GM23338 (cell line): Measurements from ENCODE around the gene CACNA2D4. TPM values are rescaled to one million over a fixed set of nuclear protein-coding genes. Genes with fewer than 3 reads are reported as not detected.

Experiments used
- ATAC-seq: fragments of 200-7000 bp; cut with Tn5 transposase; 3 replicates; pipeline ENCODE4 v1.9.1; 2020
- DNase-seq: peaks from one replicate; pipeline ENCODE4 v3.0.0-alpha.2; 2015; ENCODE audit warnings: low spot score
- H2AFZ ChIP-seq: fragments of 200-600 bp; sonication (generic); 2 replicates; pipeline ENCODE4 v1.8.0; 2016; ENCODE audit warnings: antibody characterized with exemption, mild to moderate bottlenecking, moderate library complexity
- H3F3A ChIP-seq: fragments of 200-600 bp; sonication (generic); replicated peaks from 2 replicates; pipeline ENCODE4 v1.8.0; 2017; ENCODE audit warnings: antibody characterized with exemption, mixed run types, low read depth
- H3K27ac ChIP-seq: fragments of 200-600 bp; sonication (generic); 2 replicates; pipeline ENCODE4 v1.6.1; 2016; ENCODE audit warnings: low read depth
- H3K27me3 ChIP-seq: fragments of 200-600 bp; sonication (generic); 2 replicates; pipeline ENCODE4 v1.8.0; 2016; ENCODE audit warnings: mild to moderate bottlenecking, mixed run types, moderate library complexity; ENCODE audit not compliant: insufficient read depth
- H3K36me3 ChIP-seq: fragments of 200-600 bp; sonication (generic); 2 replicates; pipeline ENCODE4 v1.8.0; 2016; ENCODE audit warnings: mild to moderate bottlenecking; ENCODE audit not compliant: insufficient read depth
- H3K4me1 ChIP-seq: fragments of 200-600 bp; sonication (generic); 2 replicates; pipeline ENCODE4 v1.8.0; 2016; ENCODE audit warnings: mild to moderate bottlenecking, moderate library complexity; ENCODE audit not compliant: insufficient read depth
- H3K4me2 ChIP-seq: fragments of 200-600 bp; sonication (generic); 2 replicates; pipeline ENCODE4 v1.7.1; 2017; ENCODE audit warnings: mixed run types
- H3K4me3 ChIP-seq: fragments of 200-600 bp; sonication (generic); 2 replicates; pipeline ENCODE4 v1.6.1; 2016; ENCODE audit warnings: mixed run types
- H3K79me2 ChIP-seq: fragments of 200-600 bp; sonication (generic); replicated peaks from 2 replicates; pipeline ENCODE4 v1.8.0; 2017; ENCODE audit warnings: mild to moderate bottlenecking; ENCODE audit not compliant: insufficient read depth
- H3K9me2 ChIP-seq: fragments of 200-600 bp; sonication (generic); 2 replicates; pipeline ENCODE4 v1.8.0; 2017; ENCODE audit not compliant: insufficient read depth
- H4K20me1 ChIP-seq: fragments of 200-600 bp; sonication (generic); replicated peaks from 2 replicates; pipeline ENCODE4 v1.8.0; 2017; ENCODE audit warnings: mild to moderate bottlenecking; ENCODE audit not compliant: insufficient read depth
- H3K27ac Mint-ChIP-seq: 2 replicates; pipeline ENCODE4 v1.8.0; 2020; ENCODE audit warnings: inconsistent platforms, mild to moderate bottlenecking, moderate library complexity, mixed read lengths
- H3K27me3 Mint-ChIP-seq: 3 replicates; pipeline ENCODE4 v1.8.0; 2022; ENCODE audit warnings: low read depth, mild to moderate bottlenecking, moderate library complexity, mixed read lengths, inconsistent platforms; ENCODE audit not compliant: insufficient read depth, poor library complexity
- H3K36me3 Mint-ChIP-seq: 3 replicates; pipeline ENCODE4 v1.8.0; 2021; ENCODE audit warnings: low read depth, mild to moderate bottlenecking, inconsistent platforms, moderate library complexity, mixed read lengths
- H3K4me1 Mint-ChIP-seq: 3 replicates; pipeline ENCODE4 v1.8.0; 2020; ENCODE audit warnings: mild to moderate bottlenecking, inconsistent platforms, mixed read lengths
- H3K4me3 Mint-ChIP-seq: 3 replicates; pipeline ENCODE4 v1.8.0; 2021; ENCODE audit warnings: moderate library complexity, mild to moderate bottlenecking, inconsistent platforms, mixed read lengths
- H3K9me3 Mint-ChIP-seq: 3 replicates; pipeline ENCODE4 v1.8.0; 2020; ENCODE audit warnings: moderate library complexity, mild to moderate bottlenecking, inconsistent platforms, mixed read lengths
- CREB1 ChIP-seq: fragments of 250-450 bp; sonication (Bioruptor Pico); IDR thresholded peaks from 2 replicates; pipeline ENCODE4 v1.5.0; 2020; ENCODE audit warnings: low read depth, mild to moderate bottlenecking, moderate library complexity
- CTCF ChIP-seq, 2 experiments: fragments of 200-600 bp in 1 of 2; sonication (generic) in 1 of 2; conservative IDR thresholded peaks; 2 replicates each; pipeline versions ENCODE4 v1.5.1 to v1.6.1; 2016 to 2017; ENCODE audit warnings: antibody characterized with exemption in 2 of 2, low read depth in 2 of 2, mild to moderate bottlenecking in 2 of 2, moderate library complexity in 1 of 2
- ETS1 ChIP-seq: IDR thresholded peaks from 2 replicates; pipeline ENCODE4 v1.6.1; 2016; ENCODE audit warnings: antibody characterized with exemption
- EZH2 ChIP-seq: fragments of 200-600 bp; sonication (generic); IDR thresholded peaks from one replicate; pipeline ENCODE4 v1.8.0; 2017; ENCODE audit warnings: antibody characterized with exemption, mild to moderate bottlenecking, low read depth; ENCODE audit not compliant: unreplicated experiment
- EZH2phosphoT487 ChIP-seq: fragments of 200-600 bp; sonication (generic); IDR thresholded peaks from one replicate; pipeline ENCODE4 v1.8.1; 2018; ENCODE audit warnings: antibody characterized with exemption; ENCODE audit not compliant: unreplicated experiment
- JUNB ChIP-seq: IDR thresholded peaks from one replicate; pipeline ENCODE4 v1.6.1; 2016; ENCODE audit warnings: antibody characterized with exemption; ENCODE audit not compliant: unreplicated experiment
- NANOG ChIP-seq: IDR thresholded peaks from 2 replicates; pipeline ENCODE4 v1.6.1; 2016; ENCODE audit warnings: antibody characterized with exemption, borderline replicate concordance
- POLR2AphosphoS5 ChIP-seq: IDR thresholded peaks from 2 replicates; pipeline ENCODE4 v1.6.1; 2016; ENCODE audit warnings: antibody characterized with exemption, low read depth
- REST ChIP-seq: IDR thresholded peaks from one replicate; pipeline ENCODE4 v1.6.1; 2018; ENCODE audit warnings: antibody characterized with exemption; ENCODE audit not compliant: unreplicated experiment
- STAT1 ChIP-seq: IDR thresholded peaks from one replicate; pipeline ENCODE4 v1.6.1; 2016; ENCODE audit warnings: antibody characterized with exemption; ENCODE audit not compliant: unreplicated experiment
- ZNF114 ChIP-seq: fragments of 250-450 bp; sonication (Bioruptor Pico); IDR thresholded peaks from 2 replicates; pipeline ENCODE4 v1.5.0; 2020; ENCODE audit warnings: mild to moderate bottlenecking, moderate library complexity
- ZNF331 ChIP-seq: fragments of 250-450 bp; sonication (Bioruptor Pico); IDR thresholded peaks from 2 replicates; pipeline ENCODE4 v1.5.0; 2020; ENCODE audit warnings: low read depth, mild to moderate bottlenecking, moderate library complexity
- polyA plus RNA-seq: library from polyadenylated mRNA; unstranded; fragments of >200 nt; fragmentation: Nextera tagmentation; extraction: Ambion mirVana; gene quantifications from 2 replicates; pipeline ENCODE4 v1.2.1, GENCODE V29; 2016
- total RNA-seq: library from RNA; depleted of rRNA; stranded (reverse); fragments of >200 nt; shearing (Covaris generic); gene quantifications from 2 replicates; pipeline ENCODE4 v1.2.3, GENCODE V29; 2014

CACNA2D4 gene
- total and polyA plus RNA-seq, 2 experiments from 2014 or later = 0.07 to 0.24 TPM

- no peak overlapping the region for H2AFZ ChIP-seq
- no peaks in the 10 kb centered on the region for H3K9me2 ChIP-seq
- Mint-ChIP-seq H3K4me3 (no peak overlapping the region), H3K27ac (no peak overlapping the region), H3K4me1 (no peaks in the 10 kb centered on the region), H3K36me3 (0 out of 3 replicates have a peak, but pooled peaks cover 2% of the 10 kb centered on the region), H3K27me3 (peaks cover 5% of the 10 kb centered on the region), H3K9me3 (peaks cover 22% of the 10 kb centered on the region; the same call in 2 of the 3 replicates)
- ATAC-seq (no peak), DNase-seq (no peak)
- no peaks in the 10 kb centered on the region for H3K79me2 ChIP-seq
- H3K4me1 ChIP-seq = no peaks in the 10 kb centered on the region
- H3K36me3 ChIP-seq = no peaks in the 10 kb centered on the region
- no peak overlapping the region for H3K4me3 ChIP-seq
- TF ChIP-seq STAT1 (no peak), EZH2 (no peak), NANOG (no peak), ETS1 (no peak), JUNB (no peak), REST (no peak), ZNF114 (no peak), EZH2phosphoT487 (no peak)
- H3K27ac ChIP-seq = no peak overlapping the region
- no peaks in the 10 kb centered on the region for H3F3A ChIP-seq
- no peak overlapping the region for H3K4me2 ChIP-seq
- no peaks in the 10 kb centered on the region for H4K20me1 ChIP-seq
- H3K27me3 ChIP-seq = no peaks in the 10 kb centered on the region
These were observed 13.6 kb downstream of the CACNA2D4 start for GRCh38 chr12:1904875-1905274.

GRCh38 chr12:1896964-1897363, 21.5 kb downstream of the CACNA2D4 start:
- TF ChIP-seq ZNF114 (no peak), JUNB (no peak), ZNF331 (CRISPR knock-in tag) (no peak), REST (no peak), POLR2AphosphoS5 (no peak), EZH2 (no peak), CREB1 (CRISPR knock-in tag) (no peak), NANOG (no peak), CTCF (conservative IDR thresholded peaks at IDR 0.05; ENCODE audit: low read depth in 2 of 2) (no peak), EZH2phosphoT487 (no peak), STAT1 (no peak)
- Mint-ChIP-seq H3K27ac (no peak overlapping the region), H3K27me3 (no peaks in the 10 kb centered on the region), H3K36me3 (no peaks in the 10 kb centered on the region), H3K4me3 (no peak overlapping the region), H3K9me3 (no peaks in the 10 kb centered on the region; the same call in 2 of the 3 replicates), H3K4me1 (no peaks in the 10 kb centered on the region)
- DNase-seq (no peak), ATAC-seq (no peak)
- no peaks in the 10 kb centered on the region for H3K79me2 ChIP-seq
- no peak overlapping the region for H2AFZ ChIP-seq
- H4K20me1 ChIP-seq = no peaks in the 10 kb centered on the region
- H3F3A ChIP-seq = no peaks in the 10 kb centered on the region
- H3K4me1 ChIP-seq = no peaks in the 10 kb centered on the region
- no peak overlapping the region for H3K27ac ChIP-seq
- H3K36me3 ChIP-seq = no peaks in the 10 kb centered on the region
- no peaks in the 10 kb centered on the region for H3K27me3 ChIP-seq
- H3K4me3 ChIP-seq = no peak overlapping the region
- no peaks in the 10 kb centered on the region for H3K9me2 ChIP-seq
- no peak overlapping the region for H3K4me2 ChIP-seq
